Measurements from ENCODE around the gene GALNT2. TPM values are rescaled to one million over a fixed set of nuclear protein-coding genes. Genes with fewer than 3 reads are reported as not detected.

GALNT2 gene
- total RNA-seq, 8 experiments from 2014 or later, result 28.1 to 70.6 (median 41.3) TPM

DNA sequence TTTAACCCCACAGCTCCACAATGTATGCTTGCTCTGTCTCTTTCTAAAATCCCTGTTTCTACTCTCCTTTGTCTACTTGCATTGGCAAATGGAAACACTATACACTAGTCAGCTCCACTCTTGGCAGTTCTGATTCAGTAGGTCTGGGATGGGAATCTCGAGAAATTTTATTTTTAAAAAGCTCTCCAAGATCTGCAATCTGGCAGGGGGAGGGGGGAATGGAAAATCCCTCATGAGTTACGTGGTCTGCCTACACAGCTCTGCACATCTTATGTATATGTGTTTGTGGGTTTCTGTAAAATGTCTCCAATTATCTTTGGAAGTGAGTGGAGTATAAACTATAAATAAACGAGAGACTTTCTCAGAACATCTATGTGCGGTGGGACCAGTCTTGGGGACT, 9.9 kb upstream of the GALNT2 start:
- Histone ChIP-seq H3K27ac (no peak overlapping the region), H3K4me1 (replicated peaks in 1 of 2) (no peaks in the 10 kb centered on the region), H3K4me3 (no peak overlapping the region)
- ATAC-seq (replicated peaks in 6 of 8), result no peak
- 14 to 100% (median 67%) methylated on average over 1 to 4 of the region's 4 CpGs; no CpG with 5 or more reads in 3 of the 10 experiments for WGBS, 10 experiments
- in situ Hi-C loops (cut with MboI; ENCODE audit: low pct_unique_long_range_greater_than_20kb in 2 of 9, low sequenced_read_pairs in 9 of 9, unreplicated experiment in 9 of 9), result no loop called here

DNA sequence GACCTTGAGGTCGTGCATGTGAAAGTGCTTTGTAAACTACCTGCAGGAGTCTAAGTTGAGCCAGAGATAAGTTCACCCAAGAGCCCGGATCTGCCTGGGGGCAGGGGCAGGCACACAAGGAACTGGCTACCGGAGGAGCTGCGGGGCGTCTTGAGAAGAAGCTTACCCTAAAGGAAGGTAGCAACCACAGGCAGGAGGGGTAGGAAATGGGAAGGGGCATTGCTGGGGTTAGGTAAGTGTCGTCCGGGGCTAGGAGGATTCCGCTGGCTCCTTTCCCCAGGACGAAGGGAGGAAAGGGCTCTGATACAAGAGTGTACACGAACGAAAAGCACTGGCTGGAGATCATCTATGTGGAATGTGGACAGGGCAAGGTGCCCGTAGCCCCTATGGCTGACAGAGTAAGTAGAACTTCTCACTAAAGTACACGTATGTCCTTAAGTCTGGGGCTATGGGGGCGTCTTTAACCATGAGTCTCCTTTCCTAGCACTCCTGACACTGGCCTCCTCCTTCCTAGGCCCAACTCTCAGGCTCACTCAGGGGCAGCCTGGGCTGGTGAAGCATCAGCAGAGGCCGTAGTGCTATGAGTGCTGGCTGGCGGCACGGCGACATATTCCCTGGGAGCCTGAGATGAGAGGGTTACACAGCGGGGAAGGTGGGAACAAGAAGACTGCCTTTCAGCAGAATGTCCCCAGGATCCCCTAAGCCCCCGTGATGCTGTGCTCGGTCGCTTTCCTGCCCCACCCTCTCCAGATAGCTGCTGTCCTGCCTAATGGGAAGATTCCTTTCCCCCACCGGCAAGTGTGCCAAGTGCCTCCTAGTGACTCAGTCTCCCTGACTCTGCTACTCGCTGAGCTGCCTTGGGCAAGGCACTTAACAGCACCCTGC, 9.1 kb upstream of the GALNT2 start:
- Histone ChIP-seq H3K27ac (no peak overlapping the region), H3K4me1 (replicated peaks in 1 of 2) (no peaks in the 10 kb centered on the region), H3K4me3 (no peak overlapping the region)
- ATAC-seq (replicated peaks in 6 of 8), result no peak
- WGBS, 10 experiments, result 43 to 94% (median 81%) methylated on average over 1 to 19 of the region's 24 CpGs; no CpG with 5 or more reads in 2 of the 10 experiments
- in situ Hi-C loops (cut with MboI; ENCODE audit: low pct_unique_long_range_greater_than_20kb in 2 of 9, low sequenced_read_pairs in 9 of 9, unreplicated experiment in 9 of 9), result no loop called here

DNA sequence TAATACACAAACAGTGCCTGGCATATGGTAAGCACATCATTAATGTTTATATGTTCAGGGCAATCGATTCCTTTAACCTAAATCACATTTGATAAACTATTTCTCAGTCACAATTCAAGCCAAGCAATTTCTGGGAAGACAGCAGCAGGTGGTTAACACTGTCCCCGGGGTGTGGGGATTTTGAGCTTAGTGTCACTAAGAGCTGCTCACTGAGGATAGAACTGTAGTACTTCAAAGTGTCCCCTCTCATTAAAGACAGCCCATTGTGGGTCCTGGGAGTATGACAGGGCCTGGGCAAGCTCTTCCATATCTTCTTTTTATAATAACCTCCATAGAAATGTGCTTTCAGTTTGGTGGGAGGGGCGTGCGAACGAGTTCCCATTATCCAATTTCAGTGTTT, 8.4 kb upstream of the GALNT2 start:
- WGBS, 10 experiments, result 0 to 100% (median 85%) methylated on average over 1 to 5 of the region's 5 CpGs
- Histone ChIP-seq H3K4me3 (no peak overlapping the region), H3K4me1 (replicated peaks in 1 of 2) (no peaks in the 10 kb centered on the region), H3K27ac (no peak overlapping the region)
- ATAC-seq (replicated peaks in 6 of 8), result no peak
- in situ Hi-C loops (cut with MboI; ENCODE audit: low pct_unique_long_range_greater_than_20kb in 2 of 9, low sequenced_read_pairs in 9 of 9, unreplicated experiment in 9 of 9), result no loop called here

DNA sequence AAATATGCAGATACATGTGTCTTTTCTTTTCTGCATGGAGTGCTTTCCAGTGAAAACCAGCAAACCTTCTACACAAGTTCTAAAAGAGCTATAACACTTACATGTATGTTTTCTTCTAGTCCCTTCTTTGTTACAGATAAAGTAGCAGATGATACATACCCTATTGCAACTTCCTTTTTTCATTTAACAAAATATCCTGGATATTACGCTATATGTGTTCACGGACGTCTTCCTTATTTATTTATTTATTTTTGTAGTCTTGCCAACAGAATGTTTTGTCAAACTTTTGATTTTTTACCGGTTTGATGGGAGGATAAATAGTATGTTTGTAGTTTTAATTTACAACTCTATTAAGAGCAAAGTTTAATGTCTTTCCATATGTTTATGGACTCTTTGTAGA, 5.2 kb upstream of the GALNT2 start:
- WGBS, 10 experiments, result 79 to 100% (median 91%) methylated on average over 4 of the region's 4 CpGs
- H3K4me3 ChIP-seq, result no peak overlapping the region
- H3K4me1 ChIP-seq (replicated peaks in 1 of 2), result peaks cover 0 to 7% of the 10 kb centered on the region in 2 donors
- in situ Hi-C loops (cut with MboI; ENCODE audit: low pct_unique_long_range_greater_than_20kb in 2 of 9, low sequenced_read_pairs in 9 of 9, unreplicated experiment in 9 of 9), result no loop called here
- no peak overlapping the region for H3K27ac ChIP-seq
- ATAC-seq (replicated peaks in 6 of 8), result no peak

DNA sequence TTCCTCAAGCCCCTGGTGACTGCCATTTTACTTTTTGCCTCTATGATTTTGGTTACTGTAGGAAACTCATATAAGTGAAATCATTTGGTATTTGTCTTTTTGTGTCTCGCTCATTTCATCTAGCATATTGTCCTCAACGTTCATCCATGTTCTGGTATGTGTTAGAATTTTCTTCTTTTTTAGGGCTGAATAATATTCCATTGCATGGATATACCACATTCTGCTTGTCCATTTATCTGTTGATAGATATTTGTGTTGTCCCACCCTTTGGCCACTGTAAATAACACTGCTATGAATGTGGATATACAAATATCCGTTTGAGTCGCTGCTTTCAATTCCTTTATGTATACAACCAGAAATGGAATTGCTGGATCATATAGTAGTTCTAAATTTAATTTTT, 4.5 kb upstream of the GALNT2 start:
- in situ Hi-C loops (cut with MboI; ENCODE audit: low pct_unique_long_range_greater_than_20kb in 2 of 9, low sequenced_read_pairs in 9 of 9, unreplicated experiment in 9 of 9), result no loop called here
- Histone ChIP-seq H3K4me3 (no peak overlapping the region), H3K27ac (no peak overlapping the region), H3K4me1 (replicated peaks in 1 of 2) (peaks cover 0 to 7% of the 10 kb centered on the region in 2 donors)
- no peak for ATAC-seq (replicated peaks in 6 of 8)
- 33 to 100% (median 70%) methylated on average over 1 to 4 of the region's 4 CpGs for WGBS, 10 experiments

DNA sequence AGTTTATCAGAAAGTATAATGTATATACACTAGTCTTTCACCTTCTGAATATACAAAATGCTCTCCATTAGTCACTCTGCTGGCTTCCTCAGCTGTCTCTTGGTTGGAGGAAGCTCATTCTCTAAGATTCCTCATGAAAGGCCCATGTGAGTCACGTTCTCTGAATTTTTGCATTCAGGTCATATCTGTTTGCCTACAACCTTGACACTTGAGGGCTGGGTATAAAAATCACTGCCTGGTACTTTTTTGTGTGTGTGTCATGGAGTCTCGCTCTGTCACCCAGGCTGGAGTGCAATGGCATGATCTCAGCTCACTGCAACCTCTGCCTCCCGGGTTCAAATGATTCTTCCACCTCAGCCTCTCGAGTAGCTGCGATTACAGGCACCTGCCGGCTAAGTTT, 2.8 kb upstream of the GALNT2 start:
- no peak overlapping the region for H3K27ac ChIP-seq
- no peak overlapping the region for H3K4me3 ChIP-seq
- no peak for ATAC-seq (replicated peaks in 6 of 8)
- peaks cover under 1 to 10% of the 10 kb centered on the region in 2 donors for H3K4me1 ChIP-seq (replicated peaks in 1 of 2)
- WGBS, 10 experiments, result 60 to 100% (median 91%) methylated on average over 1 to 6 of the region's 6 CpGs; no CpG with 5 or more reads in 1 of the 10 experiments
- in situ Hi-C loops (cut with MboI; ENCODE audit: low pct_unique_long_range_greater_than_20kb in 2 of 9, low sequenced_read_pairs in 9 of 9, unreplicated experiment in 9 of 9), result no loop called here

DNA sequence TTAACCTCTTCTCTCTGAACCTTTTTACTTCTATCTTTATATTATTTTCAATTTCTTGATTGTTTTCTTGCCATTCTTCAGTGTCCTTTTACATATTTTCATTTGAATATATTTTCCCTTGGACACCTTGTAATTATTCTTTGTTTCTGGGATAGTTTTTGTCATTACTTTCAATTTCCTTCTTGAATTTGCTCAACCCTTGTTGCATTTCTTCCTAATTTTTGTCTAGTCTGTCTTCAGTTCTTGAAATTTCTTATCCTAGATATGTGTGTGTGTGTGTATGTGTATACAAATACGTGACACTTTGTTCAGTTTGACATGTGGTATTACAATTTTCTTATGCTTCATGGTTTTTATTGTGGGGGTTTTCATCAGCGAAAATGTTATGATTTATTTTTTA, 1.9 kb upstream of the GALNT2 start:
- in situ Hi-C loops (cut with MboI; ENCODE audit: low pct_unique_long_range_greater_than_20kb in 2 of 9, low sequenced_read_pairs in 9 of 9, unreplicated experiment in 9 of 9), result no loop called here
- no peak overlapping the region for H3K4me3 ChIP-seq
- WGBS, 10 experiments, result 28 to 97% (median 82%) methylated on average over 2 of the region's 2 CpGs; no CpG with 5 or more reads in 1 of the 10 experiments
- peaks cover 10 to 19% of the 10 kb centered on the region in 2 donors for H3K4me1 ChIP-seq (replicated peaks in 1 of 2)
- ATAC-seq (replicated peaks in 6 of 8), result no peak
- no peak overlapping the region for H3K27ac ChIP-seq

DNA sequence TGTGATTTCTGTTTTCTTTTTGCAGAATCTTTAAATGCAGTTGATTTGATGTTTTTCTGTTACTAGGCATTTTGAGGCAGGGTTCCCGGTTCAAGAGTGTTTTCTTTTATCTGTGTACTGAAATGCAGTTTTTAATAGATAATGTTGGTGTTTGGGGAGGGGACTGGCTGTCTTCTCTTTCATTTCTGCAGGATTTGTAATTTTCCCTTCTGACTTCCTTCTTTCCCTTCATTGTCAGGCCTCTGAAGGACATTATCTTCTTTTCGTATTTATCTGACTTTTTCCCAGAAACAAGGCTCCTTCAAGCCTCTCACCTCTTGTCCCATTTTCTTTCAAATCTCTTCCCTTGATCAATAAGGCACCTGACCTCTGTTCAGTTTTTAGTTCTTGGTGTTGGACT, 1.5 kb upstream of the GALNT2 start:
- Histone ChIP-seq H3K27ac (no peak overlapping the region), H3K4me1 (replicated peaks in 1 of 2) (peaks cover 10 to 19% of the 10 kb centered on the region in 2 donors), H3K4me3 (no peak overlapping the region)
- no peak for ATAC-seq (replicated peaks in 6 of 8)
- 0 to 100% (median 63%) methylated on average over 1 to 2 of the region's 2 CpGs; no CpG with 5 or more reads in 1 of the 10 experiments for WGBS, 10 experiments
- in situ Hi-C loops (cut with MboI; ENCODE audit: low pct_unique_long_range_greater_than_20kb in 2 of 9, low sequenced_read_pairs in 9 of 9, unreplicated experiment in 9 of 9), result no loop called here

DNA sequence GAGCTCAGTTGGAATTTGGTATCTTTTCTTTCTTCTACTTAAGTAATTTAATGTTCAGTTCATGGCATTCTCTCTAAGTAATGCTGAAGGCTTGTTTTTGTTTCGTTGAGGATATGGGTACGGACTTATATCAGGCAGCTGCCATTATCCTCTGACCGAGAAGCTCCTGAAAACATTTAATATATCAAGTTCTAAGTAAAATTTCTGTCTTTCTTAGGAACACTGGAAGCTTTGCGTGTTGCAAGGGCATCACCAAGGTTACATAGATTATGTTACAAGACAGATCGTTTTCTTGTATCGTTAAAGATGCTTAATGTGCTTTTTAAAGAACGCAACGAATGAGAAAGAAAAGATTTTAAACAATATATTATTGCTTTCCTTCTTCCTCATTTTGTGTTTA, 1.0 kb upstream of the GALNT2 start:
- H3K27ac ChIP-seq, result peak overlapping the region in 1 of 2 donors; percentile 51
- 13 to 54% (median 37%) methylated on average over 3 to 8 of the region's 8 CpGs for WGBS, 10 experiments
- ATAC-seq (replicated peaks in 6 of 8), result no peak
- in situ Hi-C loops (cut with MboI; ENCODE audit: low pct_unique_long_range_greater_than_20kb in 2 of 9, low sequenced_read_pairs in 9 of 9, unreplicated experiment in 9 of 9), result no loop called here
- H3K4me1 ChIP-seq (replicated peaks in 1 of 2), result peaks cover 10 to 19% of the 10 kb centered on the region in 2 donors
- peak overlapping the region; percentile 59 to 91 (median 76) for H3K4me3 ChIP-seq

DNA sequence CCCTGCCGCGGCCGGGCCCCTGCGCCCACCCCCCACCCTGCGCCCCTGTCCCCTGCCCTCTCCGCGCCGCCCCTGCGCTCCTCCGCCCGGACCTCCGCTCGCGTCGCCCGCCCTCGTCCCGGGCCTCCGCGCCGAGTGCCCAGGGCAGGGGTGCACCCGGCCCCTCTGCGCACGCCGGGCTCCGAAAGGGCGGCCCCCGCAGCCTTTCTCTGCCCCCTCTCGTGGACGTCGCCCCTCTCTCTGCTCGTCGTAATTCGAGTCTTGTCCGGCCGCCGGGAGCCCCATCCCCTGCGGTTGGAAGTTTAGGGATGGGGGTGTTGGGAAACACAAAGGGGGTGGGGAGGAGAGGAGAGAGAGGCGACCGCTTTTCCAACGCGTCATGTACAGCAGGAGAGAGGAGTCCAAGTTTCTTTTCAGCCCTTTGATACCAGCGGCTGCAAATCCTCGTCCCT, 407 bp downstream of the GALNT2 start:
- Histone ChIP-seq H3K4me1 (replicated peaks in 1 of 2) (peaks cover 10 to 19% of the 10 kb centered on the region in 2 donors), H3K4me3 (peak overlapping the region; percentile 59 to 91 (median 76)), H3K27ac (peak overlapping the region; percentile 54 to 82)
- in situ Hi-C loops (cut with MboI; ENCODE audit: low pct_unique_long_range_greater_than_20kb in 2 of 9, low sequenced_read_pairs in 9 of 9, unreplicated experiment in 9 of 9), result no loop called here
- 0% methylated on average over 1 to 9 of the region's 44 CpGs; no CpG with 5 or more reads in 8 of the 10 experiments for WGBS, 10 experiments
- peak; percentile 31 to 51 (median 46) for ATAC-seq (replicated peaks in 6 of 8)

DNA sequence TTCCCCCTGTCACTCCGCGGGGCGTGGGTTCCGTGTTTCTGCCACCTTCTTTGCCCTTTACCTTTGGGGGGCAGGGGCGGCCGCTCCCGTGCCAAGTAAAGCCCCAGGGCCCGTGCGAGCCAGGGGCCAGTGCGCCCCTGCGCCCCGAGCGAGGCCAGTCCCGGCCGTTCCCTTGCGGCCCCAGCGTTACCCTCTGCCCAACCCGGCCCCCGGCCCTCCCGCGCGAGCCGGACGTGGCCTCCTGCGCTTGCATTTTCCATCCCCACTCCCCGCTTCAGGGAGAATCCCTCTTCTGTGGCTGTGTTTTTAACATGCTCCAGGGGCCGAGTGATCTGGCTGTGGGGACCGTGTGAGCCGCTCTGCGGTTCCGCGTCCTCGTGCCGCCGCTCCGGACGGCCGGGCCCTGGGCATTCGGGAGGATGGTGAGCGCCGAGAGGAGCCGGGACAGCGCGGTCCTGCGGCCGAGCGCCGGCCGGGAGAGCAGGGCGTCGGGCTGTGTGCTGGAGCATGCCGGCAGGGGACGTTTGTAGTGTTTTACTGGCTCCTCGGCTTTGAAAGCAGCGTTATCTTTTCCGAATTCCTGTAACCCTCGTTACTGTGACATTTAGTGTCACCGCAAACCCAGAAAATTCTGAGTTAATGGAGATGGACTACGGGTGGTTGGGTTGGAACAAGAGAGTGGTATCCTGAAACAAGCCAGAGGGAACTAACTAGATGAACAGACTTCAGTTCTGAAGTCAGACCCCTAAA, 1.0 kb downstream of the GALNT2 start:
- H3K27ac ChIP-seq, result peak overlapping the region; percentile 54 to 82
- WGBS, 10 experiments, result 0 to 5% (median 0%) methylated on average over 2 to 42 of the region's 59 CpGs; no CpG with 5 or more reads in 1 of the 10 experiments
- H3K4me3 ChIP-seq, result peak overlapping the region; percentile 59 to 91 (median 76)
- peak in 5 of 8 experiments; percentile 2 to 26 (median 15) for ATAC-seq (replicated peaks in 6 of 8)
- in situ Hi-C loops (cut with MboI; ENCODE audit: low pct_unique_long_range_greater_than_20kb in 2 of 9, low sequenced_read_pairs in 9 of 9, unreplicated experiment in 9 of 9), result no loop called here
- H3K4me1 ChIP-seq (replicated peaks in 1 of 2), result peaks cover 10 to 19% of the 10 kb centered on the region in 2 donors

DNA sequence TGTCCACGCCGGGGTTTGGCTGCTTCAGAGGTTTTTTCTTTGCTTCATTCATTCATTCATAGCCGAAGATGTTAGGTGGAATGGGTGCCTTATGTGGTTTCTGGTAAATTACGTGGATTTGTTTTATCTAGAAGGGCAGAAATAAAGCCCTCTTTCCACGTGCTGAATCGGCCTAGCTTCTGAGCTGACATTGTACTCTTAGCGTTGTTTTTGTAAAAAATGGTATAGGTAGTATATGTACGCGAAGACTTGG, 1.5 kb downstream of the GALNT2 start:
- in situ Hi-C loops (cut with MboI; ENCODE audit: low pct_unique_long_range_greater_than_20kb in 2 of 9, low sequenced_read_pairs in 9 of 9, unreplicated experiment in 9 of 9), result no loop called here
- Histone ChIP-seq H3K4me1 (replicated peaks in 1 of 2) (peaks cover 10 to 19% of the 10 kb centered on the region in 2 donors), H3K4me3 (peak overlapping the region; percentile 59 to 91 (median 76)), H3K27ac (no peak overlapping the region)
- ATAC-seq (replicated peaks in 6 of 8), result no peak
- 3 to 75% (median 10%) methylated on average over 2 to 9 of the region's 9 CpGs; no CpG with 5 or more reads in 1 of the 10 experiments for WGBS, 10 experiments

DNA sequence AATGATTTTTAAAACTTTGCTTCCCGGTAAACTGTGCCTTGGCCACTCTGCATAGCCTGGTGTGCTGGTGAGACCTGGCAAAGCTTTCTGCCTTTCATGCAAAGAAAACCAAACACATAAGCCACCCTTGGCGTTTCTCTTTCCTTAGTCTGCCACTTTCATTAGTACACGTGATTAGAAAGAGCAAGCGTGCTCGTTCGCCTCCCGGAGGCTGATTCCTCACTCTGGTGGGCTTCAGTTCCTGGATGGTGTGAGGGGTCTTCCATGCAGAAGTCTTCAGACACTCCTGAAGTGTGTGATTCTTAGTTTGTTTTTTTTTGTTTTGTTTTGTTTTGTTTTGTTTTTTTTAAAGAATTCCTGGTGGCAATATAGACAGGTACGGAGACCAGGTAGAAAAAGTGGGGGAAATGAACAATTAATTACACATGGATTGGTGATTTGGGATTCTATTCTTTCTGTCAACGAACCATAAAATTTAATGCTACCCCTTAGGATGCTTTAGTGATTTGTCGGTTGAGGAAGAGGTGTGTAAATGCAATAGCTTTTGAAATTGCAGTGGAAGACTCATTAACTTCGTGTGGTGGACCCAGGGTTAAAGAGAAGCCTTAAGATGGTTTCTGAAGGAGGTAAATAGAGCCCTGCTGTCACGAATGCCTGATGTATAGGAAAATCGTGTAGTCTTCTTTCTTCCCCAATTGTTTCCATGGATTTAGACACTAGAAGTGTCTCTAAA, 2.1 kb downstream of the GALNT2 start:
- no peak for ATAC-seq (replicated peaks in 6 of 8)
- Histone ChIP-seq H3K4me3 (peak overlapping the region; percentile 59 to 91 (median 76)), H3K4me1 (replicated peaks in 1 of 2) (peaks cover 13 to 19% of the 10 kb centered on the region in 2 donors), H3K27ac (no peak overlapping the region)
- WGBS, 10 experiments, result 0 to 86% (median 11%) methylated on average over 2 to 13 of the region's 13 CpGs
- in situ Hi-C loops (cut with MboI; ENCODE audit: low pct_unique_long_range_greater_than_20kb in 2 of 9, low sequenced_read_pairs in 9 of 9, unreplicated experiment in 9 of 9), result no loop called here
